HG03342 (cell line): ENCODE measurements around the gene SRC.

ENCODE experiments used
- ATAC-seq: cut with Tn5 transposase; IDR thresholded peaks from one replicate; pipeline ENCODE4 v1.9.1; 2021; ENCODE audit warnings: mild to moderate bottlenecking, moderate library complexity; ENCODE audit not compliant: unreplicated experiment

SRC gene

GRCh38 chr20:37314617-37315016 lies 31.3 kb upstream of the SRC start:
- no peak for ATAC-seq

DNA sequence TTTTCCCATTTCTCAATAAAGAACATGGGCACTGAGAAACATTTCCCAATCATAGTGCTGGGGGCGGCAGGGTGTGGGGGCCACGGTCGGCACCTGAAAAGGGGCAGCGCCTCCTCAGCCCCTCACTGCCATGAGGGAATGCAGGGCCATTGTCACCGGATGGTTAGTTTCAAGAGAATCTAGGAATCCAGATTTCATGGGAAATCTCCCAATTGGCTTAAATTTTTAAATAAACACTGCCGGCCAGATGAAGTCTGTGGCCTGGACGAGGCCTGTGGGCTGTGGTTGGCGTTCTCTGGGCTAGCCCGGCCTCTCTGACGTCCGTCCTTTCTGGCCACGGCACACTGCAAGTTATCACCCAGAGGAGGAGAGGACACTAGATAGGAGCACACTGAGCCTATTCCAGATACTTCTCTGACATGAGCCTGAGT lies 30.9 kb upstream of the SRC start:
- ATAC-seq = no peak

DNA sequence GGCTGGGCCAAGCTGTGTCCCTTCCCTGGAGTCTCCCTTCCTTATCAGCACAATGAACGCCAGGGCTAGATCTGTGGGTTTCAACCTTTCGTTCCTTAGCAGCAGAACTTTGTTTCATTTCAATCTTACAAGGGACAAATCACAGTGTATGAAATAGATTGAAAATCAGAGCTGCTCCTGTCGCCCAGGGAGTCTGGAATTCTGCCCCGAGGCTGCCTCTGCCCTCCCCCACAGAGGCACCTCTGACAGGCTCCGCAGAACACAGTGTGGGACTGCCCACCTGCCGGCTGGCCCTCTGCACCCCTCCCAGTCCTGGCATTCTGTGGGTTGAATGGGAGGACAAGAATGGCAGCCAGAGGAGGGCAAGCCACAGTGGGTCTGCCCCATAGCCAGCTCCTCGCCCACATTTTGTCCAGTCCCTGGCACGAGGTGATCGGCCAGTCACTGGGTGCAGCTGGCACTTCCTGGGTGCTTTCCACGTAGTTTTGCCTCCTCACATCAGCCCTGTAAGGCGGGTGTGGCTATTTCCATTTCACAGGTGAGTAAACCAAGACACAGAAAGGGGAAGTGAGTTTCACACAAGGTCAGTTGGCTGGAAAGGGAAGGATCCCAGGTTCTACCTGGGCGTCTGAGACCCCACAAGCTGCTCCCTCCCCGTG lies 30.4 kb upstream of the SRC start:
- peak; percentile 35 for ATAC-seq

GRCh38 chr20:37316116-37316774 lies 29.7 kb upstream of the SRC start:
- peak; percentile 90 for ATAC-seq

DNA sequence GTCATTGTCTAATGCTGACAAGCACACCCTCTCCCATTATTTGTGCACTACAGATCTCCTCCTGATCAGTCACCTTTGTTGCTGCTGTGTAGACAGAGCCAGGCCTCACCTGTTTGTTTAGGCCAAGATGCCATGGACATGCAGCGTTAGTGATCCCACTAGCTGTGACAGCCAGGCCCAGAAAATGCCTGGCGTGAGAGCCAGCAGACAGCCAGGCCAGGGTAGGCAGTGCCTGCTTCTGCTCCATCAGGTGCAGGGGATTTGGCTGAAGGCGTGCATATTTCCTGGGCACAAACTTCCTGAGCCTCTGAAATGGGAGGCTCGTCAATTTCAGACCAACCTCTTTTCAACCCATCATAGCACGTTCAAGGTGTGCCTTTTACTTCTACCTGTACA lies 29.2 kb upstream of the SRC start:
- no peak for ATAC-seq

- ATAC-seq = no peak
Measured at GRCh38 chr20:37317316-37317715, 28.6 kb upstream of the SRC start.

- ATAC-seq = no peak
Measured at GRCh38 chr20:37317994-37318640, 27.8 kb upstream of the SRC start.

DNA sequence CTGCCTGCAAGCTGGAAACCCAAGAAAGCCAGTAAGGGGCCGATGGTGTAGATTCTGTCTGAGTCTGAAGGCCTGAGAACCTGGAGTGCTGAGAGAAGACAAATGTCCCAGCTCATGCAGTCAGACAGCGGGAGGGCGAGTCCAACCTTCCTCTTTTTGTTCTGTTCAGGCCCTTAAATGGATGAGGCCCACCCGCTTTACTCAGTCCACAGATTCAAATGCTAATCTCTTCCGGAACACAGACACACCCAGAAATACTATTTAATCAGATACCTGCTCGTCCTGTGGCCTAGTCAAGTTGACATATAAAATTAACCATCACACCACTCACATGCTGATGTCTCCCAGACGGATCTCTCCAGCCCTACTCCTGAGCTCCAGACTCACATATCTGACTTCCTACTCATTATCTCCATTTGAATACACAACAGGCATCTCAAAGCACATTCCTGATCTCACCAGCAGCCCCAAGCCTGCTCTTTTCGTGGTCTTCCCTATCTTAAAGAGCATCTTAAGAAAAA lies 26.7 kb upstream of the SRC start:
- ATAC-seq = no peak

GRCh38 chr20:37323985-37324384 lies 22.0 kb upstream of the SRC start:
- no peak for ATAC-seq

- ATAC-seq = no peak
Measured at GRCh38 chr20:37325206-37325605, 20.7 kb upstream of the SRC start.

- ATAC-seq = no peak
Measured at GRCh38 chr20:37326666-37327065, 19.3 kb upstream of the SRC start.

- no peak for ATAC-seq
Measured at GRCh38 chr20:37327748-37328147, 18.2 kb upstream of the SRC start.

DNA sequence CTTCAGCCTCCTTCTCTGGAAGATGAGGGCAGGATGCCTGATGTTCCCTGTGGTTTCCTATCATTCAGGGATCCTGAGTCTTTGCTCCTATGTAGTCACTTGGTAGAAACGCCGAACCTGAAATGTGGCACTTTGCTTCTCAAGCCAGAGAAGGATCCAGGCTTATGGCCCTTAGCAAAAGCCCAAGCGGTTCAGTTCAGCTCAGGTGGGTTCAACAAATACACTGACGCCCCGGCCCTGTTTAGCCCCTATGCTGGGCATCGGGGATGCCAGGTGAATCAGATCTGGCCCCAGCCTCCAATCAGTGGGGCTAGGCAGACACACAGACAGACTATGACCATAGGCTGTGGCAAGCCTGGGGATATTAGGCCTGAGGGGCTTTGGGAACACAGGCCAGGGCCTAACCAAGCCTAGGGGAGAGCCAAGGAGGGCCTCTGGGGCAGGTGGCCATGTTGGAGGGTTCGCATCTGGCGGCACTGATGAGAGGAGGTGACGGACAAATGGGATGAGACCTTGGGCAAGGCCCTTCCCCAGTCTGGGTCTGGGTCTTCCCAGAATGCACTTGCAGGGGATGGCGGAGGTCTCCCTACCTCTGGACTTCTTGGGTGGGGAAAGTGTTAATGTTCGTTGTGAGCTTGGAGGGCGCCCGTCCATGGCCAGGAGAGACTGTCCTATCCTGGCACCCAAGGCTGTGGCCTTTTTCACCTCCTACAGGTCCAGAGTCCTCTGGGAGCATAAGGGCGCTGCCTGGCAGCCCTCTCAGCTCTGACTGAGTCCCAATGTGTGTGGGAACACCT lies 17.6 kb upstream of the SRC start:
- no peak for ATAC-seq

- ATAC-seq = no peak
Measured at GRCh38 chr20:37329481-37330165, 16.3 kb upstream of the SRC start.

GRCh38 chr20:37330316-37330715 lies 15.6 kb upstream of the SRC start:
- no peak for ATAC-seq

- ATAC-seq = no peak
Measured at GRCh38 chr20:37331060-37331857, 14.7 kb upstream of the SRC start.

GRCh38 chr20:37333130-37333847 lies 12.7 kb upstream of the SRC start:
- no peak for ATAC-seq

GRCh38 chr20:37333848-37334318 lies 12.1 kb upstream of the SRC start:
- no peak for ATAC-seq

DNA sequence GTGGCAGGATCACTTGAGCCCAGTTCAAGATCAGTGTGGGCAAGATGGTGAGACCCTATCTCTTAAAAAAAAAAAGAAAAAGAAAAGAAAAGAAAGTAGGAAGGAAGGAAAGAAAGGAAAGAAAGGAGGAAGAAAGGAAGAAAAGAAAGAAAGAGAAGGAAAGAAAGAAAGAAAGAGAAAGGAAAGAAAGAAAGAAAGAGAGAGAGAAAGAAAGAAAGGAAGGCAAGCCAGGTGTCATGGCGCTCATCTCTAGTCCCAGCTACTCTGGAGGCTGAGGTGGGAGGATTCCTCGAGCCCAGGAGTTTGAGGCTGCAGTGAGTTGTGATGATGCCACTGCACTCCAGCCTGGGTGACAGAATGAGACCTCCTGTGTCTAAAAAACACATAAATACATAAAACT lies 11.5 kb upstream of the SRC start:
- ATAC-seq = no peak
